GM18858 (cell line): ENCODE results near the gene GABRA4.

ENCODE experiments used
- ATAC-seq: cut with Tn5 transposase; IDR thresholded peaks from one replicate; pipeline ENCODE4 v1.9.1; 2021; ENCODE audit not compliant: unreplicated experiment

Gene GABRA4

GRCh38 chr4:46993075-46994006 is at the start of gene GABRA4:
GABRA4 (minus strand) TSS chr4:46993581; CDS start chr4:46993424, 157 bp downstream.
- ATAC-seq, result no peak

DNA sequence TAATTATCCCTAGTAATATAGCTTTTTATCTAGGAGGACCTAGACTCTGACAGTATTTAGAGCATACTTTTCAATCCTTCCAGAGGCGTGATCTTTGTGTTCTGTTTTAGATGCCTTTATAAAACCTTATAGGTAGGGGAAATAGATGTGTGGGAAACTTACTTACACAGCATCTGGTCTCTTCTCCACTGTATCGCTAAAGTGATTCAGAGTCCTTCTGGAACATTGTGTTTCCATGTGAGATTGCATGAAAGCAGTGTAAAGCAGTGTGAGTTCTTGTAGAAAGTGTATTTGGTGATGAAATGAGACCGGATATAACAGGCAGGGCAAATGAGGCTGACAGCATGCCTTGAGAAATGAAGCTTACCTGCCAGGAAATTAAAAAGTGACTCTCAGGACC is 47.4 kb upstream of the GABRA4 start:
- ATAC-seq, result no peak

DNA sequence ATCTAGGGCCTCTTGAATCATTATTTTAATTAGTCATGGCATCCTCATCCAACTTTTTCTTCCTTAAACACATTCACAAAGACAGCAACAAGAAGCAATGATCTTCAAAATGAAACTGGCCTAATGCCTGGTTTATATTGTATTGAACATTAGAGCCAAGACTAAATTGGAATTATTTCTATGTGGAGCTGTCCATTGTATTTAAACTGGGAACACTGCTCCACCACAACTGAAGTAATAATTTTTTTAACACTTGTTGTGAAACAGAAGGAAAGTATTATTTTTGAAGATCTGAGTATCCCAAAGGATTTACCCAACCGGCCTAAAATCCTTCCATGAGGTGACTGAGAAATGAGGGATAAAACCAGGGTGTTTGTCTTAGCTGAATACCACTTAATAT is 44.9 kb upstream of the GABRA4 start:
- no peak for ATAC-seq

- ATAC-seq, result peak; percentile 90
These were observed 39.2 kb upstream of the GABRA4 start for GRCh38 chr4:47032405-47033106.

DNA sequence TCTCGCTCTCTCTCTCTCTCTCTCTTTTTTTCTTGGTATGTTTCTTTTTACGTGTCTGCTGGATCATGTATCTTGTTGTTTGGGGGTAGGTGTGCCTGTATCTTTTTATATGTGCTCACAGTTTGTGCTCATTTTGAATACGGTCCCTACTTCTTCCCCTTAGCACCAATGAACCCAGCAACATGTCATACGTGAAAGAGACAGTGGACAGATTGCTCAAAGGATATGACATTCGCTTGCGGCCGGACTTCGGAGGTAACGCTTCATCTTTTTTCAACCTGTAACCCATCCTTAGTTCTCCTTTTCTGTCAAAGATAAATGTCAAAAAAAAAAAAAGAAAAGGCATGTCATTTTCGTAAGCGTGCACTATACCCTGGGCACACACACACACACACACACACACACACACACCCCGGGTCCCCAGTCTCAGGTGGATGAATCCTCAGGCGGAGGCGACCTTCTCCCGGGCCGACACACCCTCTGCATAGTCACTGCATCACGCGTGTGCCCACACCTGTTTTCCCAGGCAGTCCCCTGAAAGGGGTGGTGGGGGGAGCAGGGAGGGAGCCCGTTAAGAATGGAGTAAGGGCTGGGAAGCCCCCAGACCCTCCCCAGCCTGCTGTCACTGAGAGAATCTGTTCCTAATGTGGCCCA is 38.5 kb upstream of the GABRA4 start:
- ATAC-seq, result no peak

GRCh38 chr4:47031011-47031678 is 37.8 kb upstream of the GABRA4 start, which contains the start of gene GABRB1:
GABRB1 (plus strand) TSS chr4:47031567.
- ATAC-seq, result no peak

GRCh38 chr4:47017494-47017893 is 24.1 kb upstream of the GABRA4 start:
- no peak for ATAC-seq

- ATAC-seq, result no peak
These were observed 23.7 kb upstream of the GABRA4 start for GRCh38 chr4:47017081-47017480.

DNA sequence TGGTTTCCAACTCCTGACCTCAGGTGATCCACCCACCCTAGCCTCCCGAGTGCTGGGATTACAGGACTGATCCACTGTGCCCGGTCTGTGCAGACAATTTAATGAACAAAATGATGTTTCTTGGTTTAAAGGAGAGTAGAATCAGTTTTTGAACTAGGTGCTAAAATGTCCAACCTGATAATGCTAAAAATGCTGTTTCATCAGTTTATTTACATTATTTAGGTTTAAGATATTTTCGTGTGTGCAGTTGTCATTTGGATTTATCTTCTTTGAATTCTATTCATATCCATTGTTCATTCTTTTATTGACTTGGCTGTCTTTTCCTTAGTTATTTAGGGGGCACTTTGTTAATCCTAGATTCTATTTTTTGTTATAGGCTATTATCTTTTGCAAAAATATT is 20.0 kb upstream of the GABRA4 start:
- no peak for ATAC-seq

GRCh38 chr4:47012676-47013075 is 19.3 kb upstream of the GABRA4 start:
- no peak for ATAC-seq

DNA sequence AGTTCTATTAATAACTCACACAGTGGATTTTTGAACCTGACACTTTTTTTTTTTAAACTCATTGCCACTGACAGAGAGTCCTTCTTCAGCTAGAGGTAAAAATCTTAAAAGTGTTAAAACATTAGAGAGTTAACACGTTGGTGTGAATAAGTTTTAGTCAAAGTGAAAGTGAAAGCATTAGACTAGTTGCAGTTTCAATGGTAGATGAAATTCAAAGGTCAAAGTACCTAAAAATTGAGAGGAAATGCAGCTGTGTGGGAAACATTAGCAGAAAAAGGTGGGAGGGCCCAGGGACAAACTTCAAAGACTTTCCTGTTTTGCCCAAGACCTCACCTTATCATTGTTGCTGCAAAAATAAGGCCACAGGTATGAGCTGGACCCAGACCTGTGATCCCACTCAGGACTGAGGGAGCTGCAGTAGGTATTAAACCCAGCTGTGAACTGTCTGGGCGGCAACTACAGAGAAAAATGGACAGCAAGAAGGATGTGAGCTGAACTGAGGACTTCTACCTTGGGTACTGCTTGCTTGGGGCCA is 17.6 kb upstream of the GABRA4 start:
- ATAC-seq, result peak; percentile 94

- ATAC-seq, result peak; percentile 17
These were observed 17.0 kb upstream of the GABRA4 start for GRCh38 chr4:47010347-47010911.

GRCh38 chr4:47002580-47002979 is 9.2 kb upstream of the GABRA4 start:
- peak; percentile 61 for ATAC-seq

DNA sequence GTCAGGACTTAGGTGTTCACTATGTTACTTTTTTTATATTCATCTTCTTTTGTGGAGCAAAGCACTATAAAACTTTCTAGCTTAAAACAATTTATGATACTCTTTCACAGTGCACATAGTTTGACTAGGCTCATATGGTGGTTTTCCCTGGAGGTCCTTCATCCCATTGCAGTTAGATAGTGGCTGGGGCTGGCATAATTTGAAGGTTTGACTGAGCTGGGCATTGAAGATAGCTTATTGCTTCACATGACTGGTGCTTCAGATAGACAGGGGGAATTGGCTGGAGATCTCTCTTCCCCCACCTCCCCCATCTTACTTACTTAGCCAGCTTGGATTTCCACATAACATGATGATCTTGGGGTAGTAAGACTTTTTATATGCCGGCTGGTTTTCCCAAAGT is 7.0 kb upstream of the GABRA4 start:
- no peak for ATAC-seq

- no peak for ATAC-seq
These were observed 6.2 kb upstream of the GABRA4 start for GRCh38 chr4:46999566-46999965.

DNA sequence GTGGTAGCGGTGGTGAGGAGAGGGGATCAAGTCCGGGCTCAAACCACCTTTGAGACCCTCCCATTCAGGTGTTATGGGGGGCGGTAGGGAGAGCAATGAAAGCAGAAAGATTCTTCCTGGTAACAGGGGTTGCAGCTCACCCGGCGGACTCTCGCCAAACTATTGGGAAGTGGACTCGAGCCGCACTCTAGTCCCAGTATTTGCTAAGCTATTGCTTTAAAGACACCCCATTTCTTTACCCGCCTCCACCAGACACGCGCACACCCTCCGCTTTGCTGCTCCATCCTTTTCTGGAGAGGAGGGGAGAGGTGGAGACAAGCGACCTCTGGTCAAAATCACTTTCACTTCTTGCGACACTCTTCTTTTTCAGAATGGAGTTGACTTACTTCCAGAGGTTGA is 625 bp upstream of the GABRA4 start:
- ATAC-seq, result no peak

DNA sequence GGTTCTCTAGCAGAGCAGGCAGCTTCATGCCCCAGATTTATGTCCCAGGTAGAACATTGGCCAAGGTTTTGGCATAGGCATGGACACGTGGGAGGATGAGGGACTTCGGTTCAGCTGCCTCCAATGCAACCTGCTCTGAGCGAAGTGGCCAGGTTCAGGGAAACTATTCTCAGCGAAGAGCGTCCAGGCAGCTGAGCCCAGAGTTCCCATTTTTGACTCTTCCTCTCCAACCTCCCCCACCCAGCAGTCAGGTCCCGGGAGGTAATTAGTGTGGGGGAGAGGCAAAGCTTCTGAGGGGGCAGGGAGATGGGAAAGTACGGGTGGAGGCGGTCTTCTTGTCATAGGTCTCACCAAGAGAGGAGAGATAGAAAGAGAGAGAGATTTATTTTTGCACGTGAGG is 1.0 kb downstream of the GABRA4 start:
- no peak for ATAC-seq

DNA sequence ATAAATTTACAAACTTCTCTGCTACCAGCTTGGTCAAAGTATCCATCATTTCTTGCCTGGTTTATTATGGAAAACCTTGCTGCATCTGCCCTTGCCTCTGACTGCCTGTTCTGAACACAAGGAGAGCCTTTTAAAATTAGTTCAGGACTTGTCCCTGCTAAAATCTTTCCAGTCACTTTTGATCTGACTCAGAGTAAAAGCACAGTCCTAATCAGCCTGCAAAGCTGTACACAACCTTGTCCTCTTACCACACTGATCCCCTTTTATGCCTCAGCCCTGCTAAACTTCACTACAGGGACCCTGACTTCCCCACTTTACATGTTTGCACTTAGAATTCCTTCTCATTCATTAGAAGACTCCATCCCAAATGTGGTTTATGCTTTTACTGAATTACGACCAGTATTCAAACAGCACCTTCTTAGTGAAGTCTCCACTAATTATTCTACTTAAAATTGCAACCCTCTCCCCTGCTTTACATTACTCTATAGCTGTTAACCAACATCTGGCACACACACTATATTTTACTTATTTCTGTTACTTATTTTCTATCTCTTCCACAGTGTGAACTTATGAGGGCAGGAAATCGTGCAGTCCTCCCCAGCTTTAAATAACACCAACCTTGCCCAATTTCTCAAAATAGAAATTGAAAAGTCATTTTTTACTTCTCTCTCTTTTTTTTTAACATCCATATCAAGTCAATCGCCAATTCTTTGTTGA is 6.3 kb downstream of the GABRA4 start:
- ATAC-seq, result no peak

DNA sequence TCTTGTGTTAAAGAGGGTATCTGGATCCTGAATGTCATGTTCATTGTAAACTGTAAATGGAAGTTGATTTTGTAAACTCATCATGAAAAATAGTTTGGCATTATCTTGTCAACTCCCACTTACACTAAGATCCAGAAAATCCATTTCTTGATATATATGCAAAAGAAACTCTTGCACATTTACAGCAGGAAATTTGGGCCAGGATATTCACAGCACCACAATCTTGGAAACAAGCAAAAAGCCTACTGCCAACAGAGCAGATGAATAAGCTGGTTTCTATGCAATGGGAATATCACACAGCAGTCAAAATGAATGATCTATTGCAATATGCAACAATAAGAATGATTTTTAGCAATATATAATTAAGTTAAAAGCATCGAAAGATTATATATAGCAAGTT is 8.6 kb downstream of the GABRA4 start:
- ATAC-seq, result no peak

DNA sequence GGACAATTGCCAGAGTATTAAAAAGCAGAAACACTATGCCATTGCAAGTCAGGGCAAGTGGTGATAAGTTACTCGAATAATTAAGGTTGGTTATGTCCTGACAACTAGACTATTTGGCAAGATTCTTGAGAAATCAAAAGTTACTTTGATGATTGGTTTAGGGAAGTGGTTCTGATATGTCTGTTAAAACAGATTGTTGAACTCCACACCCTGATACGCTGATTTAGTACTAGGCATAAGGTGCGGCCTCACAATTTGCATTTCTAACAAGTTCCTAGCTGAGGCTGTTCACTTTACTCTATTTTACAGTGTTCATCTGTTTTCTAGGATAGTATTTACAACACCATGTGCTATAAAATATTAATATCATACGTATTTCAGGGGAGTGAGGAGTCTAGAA is 12.5 kb downstream of the GABRA4 start:
- no peak for ATAC-seq
